Panc1 (cell line): ENCODE data around the gene GNS. TPM values are rescaled to one million over a fixed set of nuclear protein-coding genes. Genes with fewer than 3 reads are reported as not detected.

Experiments
- ATAC-seq: fragments of 200-7000 bp; cut with Tn5 transposase; 2 replicates; pipeline ENCODE4 v1.9.1; 2020; ENCODE audit warnings: mild to moderate bottlenecking, moderate library complexity
- BruUV-seq: library from RNA; stranded (reverse); fragments of 400-500 nt; replicated peaks from 2 replicates; lab custom pipeline; 2021; lab: Mats Ljungman, UMichigan
- CTCF ChIA-PET: fragments of 300-600 bp; sonication (Branson Sonifier 250); formaldehyde crosslinking; loops from one replicate; lab custom pipeline; 2022; ENCODE audit warnings: antibody characterized with exemption; lab: Charles Lee
- POLR2A ChIA-PET: fragments of 300-600 bp; sonication (Branson Sonifier 250); formaldehyde crosslinking; loops from one replicate; lab custom pipeline; 2022; ENCODE audit warnings: antibody characterized with exemption; lab: Charles Lee
- DNase-seq: peaks from one replicate; pipeline ENCODE4 v3.0.0-alpha.2; 2010; ENCODE audit warnings: low read depth, low spot score
- H3K27ac ChIP-seq: 2 replicates; pipeline ENCODE4 v1.5.1; 2011; ENCODE audit warnings: mild to moderate bottlenecking, low read length, inconsistent platforms
- H3K27me3 ChIP-seq: fragments of 200-500 bp; sonication (Bioruptor generic); 2 replicates; pipeline ENCODE4 v1.6.0; 2014; ENCODE audit warnings: low read length, inconsistent platforms; ENCODE audit not compliant: control insufficient read depth, insufficient read depth
- H3K36me3 ChIP-seq: fragments of 200-500 bp; sonication (Bioruptor generic); 2 replicates; pipeline ENCODE4 v1.5.1; 2014; ENCODE audit warnings: inconsistent platforms, mild to moderate bottlenecking, low read length, moderate library complexity; ENCODE audit not compliant: control insufficient read depth, insufficient read depth
- H3K4me1 ChIP-seq: 2 replicates; pipeline ENCODE4 v1.5.1; 2011; ENCODE audit warnings: inconsistent platforms, mild to moderate bottlenecking, low read length, moderate library complexity; ENCODE audit not compliant: control insufficient read depth, insufficient read depth
- H3K4me3 ChIP-seq, 2 experiments: 2 replicates each; pipeline ENCODE4 v1.5.1; 2011 to 2012; ENCODE audit warnings: low read depth in 2 of 2, low read length in 2 of 2, mild to moderate bottlenecking in 2 of 2, inconsistent platforms in 1 of 2, moderate library complexity in 1 of 2
- H3K9me3 ChIP-seq: fragments of 200-500 bp; sonication (Bioruptor generic); 2 replicates; pipeline ENCODE4 v1.5.1; 2014; ENCODE audit warnings: low read depth, mild to moderate bottlenecking, inconsistent platforms, low read length, moderate library complexity; ENCODE audit not compliant: control insufficient read depth, insufficient read depth
- CTCF ChIP-seq: fragments of 450-650 bp; IDR thresholded peaks from 2 replicates; pipeline ENCODE4 v1.5.1; 2017; ENCODE audit warnings: mild to moderate bottlenecking
- POLR2AphosphoS5 ChIP-seq: IDR thresholded peaks from 2 replicates; pipeline ENCODE4 v1.6.1; 2012; ENCODE audit warnings: mild to moderate bottlenecking, low read depth, low read length, moderate library complexity
- REST ChIP-seq, 2 experiments: IDR thresholded peaks; 2 replicates each; pipeline ENCODE4 v1.6.1; 2011 to 2012; ENCODE audit warnings: low read depth in 2 of 2, control low read depth in 1 of 2, low read length in 1 of 2, mild to moderate bottlenecking in 1 of 2, moderate library complexity in 1 of 2; ENCODE audit not compliant: insufficient read depth in 1 of 2
- SIN3A ChIP-seq: IDR thresholded peaks from 2 replicates; pipeline ENCODE4 v1.6.1; 2012; ENCODE audit warnings: low read depth, mild to moderate bottlenecking, low read length, moderate library complexity, borderline replicate concordance; ENCODE audit not compliant: insufficient read depth
- TCF7L2 ChIP-seq: IDR thresholded peaks from 2 replicates; pipeline ENCODE4 v1.6.1; 2011; ENCODE audit warnings: mild to moderate bottlenecking, low read depth, low read length, inconsistent platforms
- in situ Hi-C: cut with HindIII; loops from 2 replicates; pipeline ENCODE4 v1.10.0; 2016; ENCODE audit warnings: low sequenced_read_pairs, low pct_unique_long_range_greater_than_20kb
- intact Hi-C: fragments of 100-400 bp; cut with micrococcal nuclease; formaldehyde crosslinking; loops from one replicate; pipeline ENCODE4 v1.10.0; 2022; ENCODE audit not compliant: unreplicated experiment
- total RNA-seq: library from RNA; stranded (reverse); gene quantifications from one replicate; pipeline ENCODE4 v1.2.1, GENCODE V29; 2021; ENCODE audit not compliant: unreplicated experiment

Gene GNS
- total RNA-seq, 1 experiment from 2014 or later, result 117 TPM

GRCh38 chr12:64672925-64673409, 86.2 kb downstream of the GNS start:
- ATAC-seq (peak; percentile 33; the same call in 1 of the 2 replicates), DNase-seq (no peak)
- intact Hi-C loops, result no loop called here
- TF ChIP-seq CTCF (no peak), TCF7L2 (peak; percentile 65)
- no peaks in the 10 kb centered on the region for H3K27me3 ChIP-seq
- ChIA-PET POLR2A (no interaction called here), CTCF (no interaction called here)
- H3K9me3 ChIP-seq, result no peaks in the 10 kb centered on the region
- H3K27ac ChIP-seq, result peak overlapping the region; percentile 98
- H3K36me3 ChIP-seq, result no peaks in the 10 kb centered on the region
- in situ Hi-C loops, result no loop called here
- peaks cover 89% of the 10 kb centered on the region for H3K4me1 ChIP-seq
- no TSS peak for BruUV-seq
- peak overlapping the region in 1 of 2 experiments; percentile 11; a peak in 2 of 4 replicates for H3K4me3 ChIP-seq

GRCh38 chr12:64671681-64672080, 87.5 kb downstream of the GNS start:
- Histone ChIP-seq H3K27me3 (no peaks in the 10 kb centered on the region), H3K4me1 (peaks cover 91% of the 10 kb centered on the region), H3K36me3 (no peaks in the 10 kb centered on the region), H3K4me3 (peak overlapping the region in 1 of 2 experiments; percentile 12; a peak in 2 of 4 replicates), H3K9me3 (no peaks in the 10 kb centered on the region), H3K27ac (peak overlapping the region; percentile 98)
- TF ChIP-seq CTCF, result no peak
- no peak for TF ChIP-seq REST (IDR thresholded peaks at IDR 0.05; ENCODE audit: insufficient read depth in 1 of 2, low read depth in 2 of 2, low read length in 1 of 2)
- 0 out of 2 replicates have a peak, but pooled peaks have one; percentile 7 for TF ChIP-seq TCF7L2
- TF ChIP-seq POLR2AphosphoS5, result no peak
- no peak for TF ChIP-seq SIN3A
- ATAC-seq (peak; percentile 8; the same call in 1 of the 2 replicates), DNase-seq (no peak)
- in situ Hi-C loops (no loop called here), intact Hi-C loops (no loop called here)
- ChIA-PET CTCF (no interaction called here), POLR2A (no interaction called here)
- BruUV-seq, result no TSS peak
